Activated B cell treated with CpG ODN at 0.5 μM for 24 hours (primary cell): ENCODE results near the gene TSN. TPM values are rescaled to one million over a fixed set of nuclear protein-coding genes. Genes with fewer than 3 reads are reported as not detected.
A peak's percentile ranks its signal among the peaks of the same experiment; 100 is the strongest.
"Not testable (repeated sequence)": the region's sequence is repeated elsewhere in the genome, so short reads cannot be mapped to it uniquely, and the experiment has no call there.

Experiments used
- ATAC-seq: fragments of 200-7000 bp; cut with Tn5 transposase; one replicate; pipeline ENCODE4 v1.10.0; 2021; ENCODE audit warnings: low read depth, mild to moderate bottlenecking, moderate library complexity
- CTCF ChIA-PET: fragments of 350-600 bp; sonication (Branson Sonifier 250); formaldehyde crosslinking; loops from one replicate; lab custom pipeline; 2021; ENCODE audit warnings: antibody characterized with exemption; lab: Charles Lee
- POLR2A ChIA-PET: fragments of 350-600 bp; sonication (Branson Sonifier 250); formaldehyde crosslinking; loops from one replicate; lab custom pipeline; 2021; ENCODE audit warnings: antibody characterized with exemption; lab: Charles Lee
- DNase-seq: peaks from one replicate; pipeline ENCODE4 v3.0.0; 2022
- H3K27ac Mint-ChIP-seq: one replicate; pipeline ENCODE4 v1.8.0; 2020; ENCODE audit warnings: mixed read lengths
- H3K27me3 Mint-ChIP-seq: one replicate; pipeline ENCODE4 v1.8.0; 2021; ENCODE audit warnings: mixed read lengths
- H3K36me3 Mint-ChIP-seq: one replicate; pipeline ENCODE4 v1.8.0; 2021; ENCODE audit warnings: low read depth, mixed read lengths
- H3K4me1 Mint-ChIP-seq: one replicate; pipeline ENCODE4 v1.8.0; 2021; ENCODE audit warnings: mixed read lengths
- H3K4me3 Mint-ChIP-seq: one replicate; pipeline ENCODE4 v1.8.0; 2020; ENCODE audit warnings: mild to moderate bottlenecking, mixed read lengths
- H3K9me3 Mint-ChIP-seq: one replicate; pipeline ENCODE4 v1.8.0; 2020; ENCODE audit warnings: mixed read lengths
- intact Hi-C: fragments of 100-400 bp; cut with micrococcal nuclease; formaldehyde crosslinking; loops from one replicate; pipeline ENCODE4 v1.15.1; 2024
- total RNA-seq: library from RNA; stranded (reverse); gene quantifications from 2 replicates; pipeline ENCODE4 v1.2.3, GENCODE V29; 2022
- TF ChIP-seq, protein P1 (sequence below): fragments of 200-600 bp; IDR thresholded peaks from one replicate; pipeline ENCODE4 v1.8.0; 2022; ENCODE audit warnings: antibody characterized with exemption, mild to moderate bottlenecking

The TSN gene
- total RNA-seq, 1 donor from 2014 or later, result 60.8 TPM

DNA sequence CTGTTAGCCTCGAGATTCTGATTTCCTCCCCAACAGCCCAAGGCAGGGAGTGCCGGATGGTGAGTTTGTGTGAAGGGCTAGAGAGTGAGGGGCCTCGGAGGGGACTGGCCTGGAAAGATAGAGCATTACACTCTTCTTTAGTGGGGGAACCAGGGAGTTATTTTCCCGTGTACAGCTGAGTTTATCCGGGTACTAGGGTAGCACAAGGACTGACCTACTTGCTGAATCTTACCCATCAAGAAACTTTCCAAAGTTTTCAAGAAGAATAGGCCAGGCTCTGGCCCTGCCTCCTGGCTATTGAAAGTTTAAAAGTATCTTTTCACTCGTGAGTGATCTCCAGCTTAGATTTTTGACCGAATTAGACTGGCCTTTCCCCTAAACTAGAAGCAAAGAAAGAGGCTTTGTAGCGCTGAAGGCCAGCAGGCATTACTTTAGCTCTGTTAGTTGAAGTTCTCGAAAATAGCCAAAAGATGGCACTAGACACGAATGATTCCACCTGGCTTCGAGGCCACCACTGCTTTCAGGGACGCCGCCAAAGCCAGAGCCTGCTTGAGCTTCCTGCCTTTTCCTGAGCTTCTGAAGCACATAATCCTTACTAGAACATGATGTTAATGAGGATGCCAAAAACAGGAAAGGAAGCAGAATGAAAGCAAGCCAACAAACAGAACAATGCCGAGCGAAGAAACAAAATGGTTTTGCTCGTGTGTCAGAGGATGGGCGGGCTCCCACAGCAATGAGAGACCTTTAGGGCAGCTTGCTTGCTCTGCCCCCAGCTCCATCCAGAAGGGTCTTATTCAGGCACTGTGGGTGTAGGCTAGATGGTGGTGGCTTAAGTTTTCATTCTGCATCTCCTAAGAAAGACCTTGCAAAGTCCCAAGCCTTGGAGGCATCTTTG is 55.8 kb downstream of the TSN start:
- intact Hi-C loops, result no loop called here
- H3K36me3 Mint-ChIP-seq, result no peaks in the 10 kb centered on the region
- no peaks in the 10 kb centered on the region for H3K4me1 Mint-ChIP-seq
- no peak overlapping the region for H3K4me3 Mint-ChIP-seq
- TF ChIP-seq, protein P1, sequence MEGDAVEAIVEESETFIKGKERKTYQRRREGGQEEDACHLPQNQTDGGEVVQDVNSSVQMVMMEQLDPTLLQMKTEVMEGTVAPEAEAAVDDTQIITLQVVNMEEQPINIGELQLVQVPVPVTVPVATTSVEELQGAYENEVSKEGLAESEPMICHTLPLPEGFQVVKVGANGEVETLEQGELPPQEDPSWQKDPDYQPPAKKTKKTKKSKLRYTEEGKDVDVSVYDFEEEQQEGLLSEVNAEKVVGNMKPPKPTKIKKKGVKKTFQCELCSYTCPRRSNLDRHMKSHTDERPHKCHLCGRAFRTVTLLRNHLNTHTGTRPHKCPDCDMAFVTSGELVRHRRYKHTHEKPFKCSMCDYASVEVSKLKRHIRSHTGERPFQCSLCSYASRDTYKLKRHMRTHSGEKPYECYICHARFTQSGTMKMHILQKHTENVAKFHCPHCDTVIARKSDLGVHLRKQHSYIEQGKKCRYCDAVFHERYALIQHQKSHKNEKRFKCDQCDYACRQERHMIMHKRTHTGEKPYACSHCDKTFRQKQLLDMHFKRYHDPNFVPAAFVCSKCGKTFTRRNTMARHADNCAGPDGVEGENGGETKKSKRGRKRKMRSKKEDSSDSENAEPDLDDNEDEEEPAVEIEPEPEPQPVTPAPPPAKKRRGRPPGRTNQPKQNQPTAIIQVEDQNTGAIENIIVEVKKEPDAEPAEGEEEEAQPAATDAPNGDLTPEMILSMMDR, result no peak
- peaks cover 2% of the 10 kb centered on the region for H3K27me3 Mint-ChIP-seq
- DNase-seq (no peak), ATAC-seq (no peak)
- H3K9me3 Mint-ChIP-seq, result no peaks in the 10 kb centered on the region
- CTCF ChIA-PET, result interaction anchor here (0.7 to 1.0 kb wide), 2 partner anchors 50 to 639 kb away, joined by 3 read pairs; no protein-coding TSS in a partner anchor
- POLR2A ChIA-PET, result no interaction called here
- H3K27ac Mint-ChIP-seq, result no peak overlapping the region

DNA sequence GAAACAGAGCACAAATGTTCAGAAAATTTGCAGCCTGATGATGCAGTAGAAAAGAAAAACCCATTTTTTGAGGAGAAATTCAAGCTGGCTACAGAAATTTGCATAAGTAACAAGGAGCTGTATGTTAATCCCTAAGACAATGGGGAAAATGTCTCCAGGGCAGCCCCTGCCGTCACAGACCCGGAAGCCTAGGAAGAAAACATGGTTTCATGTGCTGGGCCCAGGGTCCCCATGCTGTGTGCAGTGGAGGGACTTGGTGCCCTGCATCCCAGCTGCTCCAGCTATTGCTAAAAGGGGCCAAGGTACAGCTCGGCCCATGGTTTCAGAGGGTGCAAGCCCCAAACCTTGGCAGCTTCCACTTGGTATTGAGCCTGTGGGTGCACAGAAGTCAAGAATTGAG is 57.6 kb downstream of the TSN start:
- intact Hi-C loops, CTCF ChIA-PET, H3K27me3 Mint-ChIP-seq, H3K36me3 Mint-ChIP-seq, H3K27ac Mint-ChIP-seq, H3K4me1 Mint-ChIP-seq, H3K9me3 Mint-ChIP-seq, H3K4me3 Mint-ChIP-seq, DNase-seq, ATAC-seq, POLR2A ChIA-PET: not testable (repeated sequence)

DNA sequence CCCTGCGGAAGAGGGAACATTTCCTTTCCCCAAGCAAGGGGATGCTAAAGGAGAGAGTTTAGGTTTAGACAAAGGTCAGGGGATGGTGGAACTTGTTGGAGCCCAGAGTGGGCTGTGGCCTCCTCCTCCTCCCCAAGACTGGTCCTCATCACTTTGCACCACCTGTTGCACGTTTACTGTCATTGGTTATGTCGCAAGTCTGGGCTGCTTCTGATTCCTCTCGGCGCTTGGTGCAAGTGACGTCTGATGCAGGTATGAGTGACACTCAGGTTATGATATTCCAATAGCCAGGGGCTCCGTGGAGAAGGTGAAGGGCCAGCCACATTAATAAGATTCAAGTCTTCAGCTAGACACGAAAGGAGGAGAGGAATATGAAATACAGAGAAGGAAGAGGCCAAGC is 59.8 kb downstream of the TSN start:
- Mint-ChIP-seq H3K4me3 (no peak overlapping the region), H3K27ac (no peak overlapping the region), H3K9me3 (peaks cover 4% of the 10 kb centered on the region), H3K36me3 (no peaks in the 10 kb centered on the region), H3K27me3 (peaks cover 2% of the 10 kb centered on the region), H3K4me1 (peaks cover 25% of the 10 kb centered on the region)
- TF ChIP-seq, protein P1, result no peak
- POLR2A ChIA-PET, result no interaction called here
- intact Hi-C loops, result no loop called here
- CTCF ChIA-PET, result no interaction called here
- DNase-seq (no peak), ATAC-seq (no peak)

DNA sequence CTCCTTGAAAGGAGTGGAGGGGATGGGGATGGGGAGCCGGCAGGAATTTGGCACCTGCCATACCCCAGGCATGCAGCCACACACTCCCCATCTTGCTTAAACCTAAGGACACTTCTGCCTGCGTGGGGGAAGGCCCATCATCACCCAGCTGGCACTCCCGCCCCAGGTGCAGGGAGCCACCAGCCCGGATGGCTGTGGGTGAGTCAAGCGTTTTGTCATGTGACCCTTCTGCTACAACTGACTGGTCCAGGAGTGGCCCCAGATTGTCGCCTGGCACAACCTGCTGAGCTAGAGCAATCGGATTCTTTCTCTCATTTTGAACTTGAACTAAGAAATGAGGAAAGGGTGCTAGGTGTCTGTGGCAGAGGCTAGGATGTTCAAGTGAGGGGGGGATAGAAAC is 61.3 kb downstream of the TSN start:
- Mint-ChIP-seq H3K36me3 (no peaks in the 10 kb centered on the region), H3K27me3 (peaks cover 2% of the 10 kb centered on the region), H3K9me3 (peaks cover 4% of the 10 kb centered on the region), H3K27ac (no peak overlapping the region), H3K4me1 (peaks cover 25% of the 10 kb centered on the region), H3K4me3 (no peak overlapping the region)
- TF ChIP-seq, protein P1, result no peak
- DNase-seq, result no peak
- ChIA-PET POLR2A (no interaction called here), CTCF (no interaction called here)
- peak; percentile 40 for ATAC-seq
- intact Hi-C loops, result no loop called here

DNA sequence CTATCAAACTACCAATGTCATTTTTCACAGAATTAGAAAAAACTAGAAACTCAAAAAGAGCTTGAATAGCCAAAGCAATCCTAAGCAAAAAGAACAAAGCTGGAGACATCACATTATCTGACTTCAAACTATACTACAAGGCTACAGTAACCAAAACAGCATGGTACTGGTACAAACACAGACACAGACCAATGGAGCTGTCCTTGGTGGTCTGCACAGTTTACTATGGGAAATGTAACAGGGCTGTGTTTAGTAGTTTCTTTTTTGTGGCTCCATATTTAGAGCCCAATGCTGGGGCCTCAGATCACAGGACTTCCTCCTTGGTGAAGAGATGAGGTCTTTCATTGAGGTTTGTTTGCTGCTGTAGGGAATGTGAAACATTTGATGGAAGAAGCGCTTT is 61.9 kb downstream of the TSN start:
- H3K36me3 Mint-ChIP-seq, H3K4me3 Mint-ChIP-seq, POLR2A ChIA-PET, DNase-seq, intact Hi-C loops, H3K9me3 Mint-ChIP-seq, H3K27ac Mint-ChIP-seq, CTCF ChIA-PET, ATAC-seq, H3K27me3 Mint-ChIP-seq: not testable (repeated sequence)
- H3K4me1 Mint-ChIP-seq, result peaks cover 25% of the 10 kb centered on the region

Other genes with a start within 250 kb of the TSN start
- not detected in 2 replicates for gene RNU4ATAC, start 224.8 kb upstream of the TSN start, total RNA-seq
- 56.6 and 65.0 TPM in 2 replicates for gene CLASP1, start 106.2 kb upstream of the TSN start, total RNA-seq
- gene NIFK, start 18.8 kb upstream of the TSN start, total RNA-seq, result 86.4 and 102 TPM in 2 replicates